ENCODE measurements around the gene BRIX1. TPM values are rescaled to one million over a fixed set of nuclear protein-coding genes. Genes with fewer than 3 reads are reported as not detected.

Gene BRIX1
- total and polyA plus RNA-seq, 2 of the 13 experiments (the other 11 are each of a cell fraction or from before 2014, with no cell fraction given), result 23.6 to 78.4 TPM

DNA sequence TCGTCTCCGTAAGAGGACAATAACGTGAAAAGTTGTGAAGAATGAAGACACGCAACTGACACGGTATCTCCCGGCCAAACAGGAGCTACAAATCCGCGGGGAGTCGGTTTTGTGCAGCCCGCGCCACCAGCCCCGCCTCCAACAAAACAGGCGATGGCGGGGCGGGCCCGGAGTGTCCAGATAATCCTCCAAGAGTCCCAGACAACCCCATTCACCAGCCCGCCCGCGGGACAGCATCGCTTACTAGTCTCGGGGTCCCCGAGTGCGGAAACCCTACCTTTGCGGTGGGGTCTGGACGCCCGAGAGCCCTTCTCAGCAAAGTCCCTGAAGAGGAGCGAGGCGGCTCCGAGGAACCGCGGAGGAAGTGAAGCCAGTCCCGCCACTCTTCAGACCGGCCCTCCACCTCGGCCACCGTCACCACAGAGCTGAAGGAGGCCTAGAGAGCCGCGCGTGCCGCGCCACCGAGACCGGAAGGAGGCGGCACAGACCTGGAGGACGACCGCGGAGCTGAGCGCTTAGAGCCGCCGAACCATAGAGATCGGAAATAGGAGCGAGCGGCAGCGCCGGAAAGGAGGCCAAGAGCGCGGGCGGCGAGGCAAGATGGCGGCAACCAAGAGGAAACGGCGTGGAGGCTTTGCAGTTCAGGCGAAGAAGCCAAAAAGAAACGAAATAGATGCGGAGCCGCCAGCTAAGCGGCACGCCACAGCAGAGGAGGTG is at the start of gene BRIX1, which contains the start of gene RAD1 (continued):
- TF ChIP-seq CREB1 (IDR thresholded peaks at IDR 0.05), result peak; percentile 55; the same call in 1 of the 2 replicates
- TF ChIP-seq CREB1 (CRISPR knock-in tag; IDR thresholded peaks at IDR 0.05), result peak; percentile 73; the same call in 1 of the 2 replicates
- TF ChIP-seq ZFP36L2 (CRISPR knock-in tag; IDR thresholded peaks at IDR 0.05), result no peak
- peak; percentile 61; the same call in 1 of the 2 replicates for TF ChIP-seq ZNF703 (CRISPR knock-in tag; IDR thresholded peaks at IDR 0.05; ENCODE audit: borderline replicate concordance)
- TF ChIP-seq ZFP82 (CRISPR knock-in tag; IDR thresholded peaks at IDR 0.05; ENCODE audit: borderline replicate concordance), result 0 out of 2 replicates have a peak, but pooled peaks have one; percentile 64
- TF ChIP-seq SMAD1 (CRISPR knock-in tag; IDR thresholded peaks at IDR 0.05; ENCODE audit: borderline replicate concordance, low read depth), result peak; percentile 63; the same call in 1 of the 2 replicates
- TF ChIP-seq JUN (CRISPR knock-in tag; IDR thresholded peaks at IDR 0.05), result 0 out of 2 replicates have a peak, but pooled peaks have one; percentile 32
- TF ChIP-seq ZNF331 (CRISPR knock-in tag; IDR thresholded peaks at IDR 0.05), result peak; percentile 74; the same call in 1 of the 2 replicates
- peak; percentile 99 for TF ChIP-seq GATAD1 (CRISPR knock-in tag; IDR thresholded peaks at IDR 0.05)
- peak; percentile 44; the same call in 1 of the 2 replicates for TF ChIP-seq GATAD2A (CRISPR knock-in tag; IDR thresholded peaks at IDR 0.05)
- peak; percentile 93 for TF ChIP-seq NCOA1 (CRISPR knock-in tag; IDR thresholded peaks at IDR 0.05)
- peak; percentile 41; the same call in 1 of the 2 replicates for TF ChIP-seq AHR (CRISPR knock-in tag; IDR thresholded peaks at IDR 0.05)
- no peak for TF ChIP-seq IKZF1 (IDR thresholded peaks at IDR 0.05)
- TF ChIP-seq, protein P1, sequence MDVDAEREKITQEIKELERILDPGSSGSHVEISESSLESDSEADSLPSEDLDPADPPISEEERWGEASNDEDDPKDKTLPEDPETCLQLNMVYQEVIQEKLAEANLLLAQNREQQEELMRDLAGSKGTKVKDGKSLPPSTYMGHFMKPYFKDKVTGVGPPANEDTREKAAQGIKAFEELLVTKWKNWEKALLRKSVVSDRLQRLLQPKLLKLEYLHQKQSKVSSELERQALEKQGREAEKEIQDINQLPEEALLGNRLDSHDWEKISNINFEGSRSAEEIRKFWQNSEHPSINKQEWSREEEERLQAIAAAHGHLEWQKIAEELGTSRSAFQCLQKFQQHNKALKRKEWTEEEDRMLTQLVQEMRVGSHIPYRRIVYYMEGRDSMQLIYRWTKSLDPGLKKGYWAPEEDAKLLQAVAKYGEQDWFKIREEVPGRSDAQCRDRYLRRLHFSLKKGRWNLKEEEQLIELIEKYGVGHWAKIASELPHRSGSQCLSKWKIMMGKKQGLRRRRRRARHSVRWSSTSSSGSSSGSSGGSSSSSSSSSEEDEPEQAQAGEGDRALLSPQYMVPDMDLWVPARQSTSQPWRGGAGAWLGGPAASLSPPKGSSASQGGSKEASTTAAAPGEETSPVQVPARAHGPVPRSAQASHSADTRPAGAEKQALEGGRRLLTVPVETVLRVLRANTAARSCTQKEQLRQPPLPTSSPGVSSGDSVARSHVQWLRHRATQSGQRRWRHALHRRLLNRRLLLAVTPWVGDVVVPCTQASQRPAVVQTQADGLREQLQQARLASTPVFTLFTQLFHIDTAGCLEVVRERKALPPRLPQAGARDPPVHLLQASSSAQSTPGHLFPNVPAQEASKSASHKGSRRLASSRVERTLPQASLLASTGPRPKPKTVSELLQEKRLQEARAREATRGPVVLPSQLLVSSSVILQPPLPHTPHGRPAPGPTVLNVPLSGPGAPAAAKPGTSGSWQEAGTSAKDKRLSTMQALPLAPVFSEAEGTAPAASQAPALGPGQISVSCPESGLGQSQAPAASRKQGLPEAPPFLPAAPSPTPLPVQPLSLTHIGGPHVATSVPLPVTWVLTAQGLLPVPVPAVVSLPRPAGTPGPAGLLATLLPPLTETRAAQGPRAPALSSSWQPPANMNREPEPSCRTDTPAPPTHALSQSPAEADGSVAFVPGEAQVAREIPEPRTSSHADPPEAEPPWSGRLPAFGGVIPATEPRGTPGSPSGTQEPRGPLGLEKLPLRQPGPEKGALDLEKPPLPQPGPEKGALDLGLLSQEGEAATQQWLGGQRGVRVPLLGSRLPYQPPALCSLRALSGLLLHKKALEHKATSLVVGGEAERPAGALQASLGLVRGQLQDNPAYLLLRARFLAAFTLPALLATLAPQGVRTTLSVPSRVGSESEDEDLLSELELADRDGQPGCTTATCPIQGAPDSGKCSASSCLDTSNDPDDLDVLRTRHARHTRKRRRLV (CRISPR knock-in tag; IDR thresholded peaks at IDR 0.05), result 0 out of 2 replicates have a peak, but pooled peaks have one; percentile 40
- peak; percentile 88 for TF ChIP-seq ZNF589 (CRISPR knock-in tag; conservative IDR thresholded peaks at IDR 0.05)
- no peak for TF ChIP-seq PCBP2 (optimal IDR thresholded peaks at IDR 0.05; ENCODE audit: low read depth, low read length, poor library complexity, severe bottlenecking)
- TF ChIP-seq, protein P2, sequence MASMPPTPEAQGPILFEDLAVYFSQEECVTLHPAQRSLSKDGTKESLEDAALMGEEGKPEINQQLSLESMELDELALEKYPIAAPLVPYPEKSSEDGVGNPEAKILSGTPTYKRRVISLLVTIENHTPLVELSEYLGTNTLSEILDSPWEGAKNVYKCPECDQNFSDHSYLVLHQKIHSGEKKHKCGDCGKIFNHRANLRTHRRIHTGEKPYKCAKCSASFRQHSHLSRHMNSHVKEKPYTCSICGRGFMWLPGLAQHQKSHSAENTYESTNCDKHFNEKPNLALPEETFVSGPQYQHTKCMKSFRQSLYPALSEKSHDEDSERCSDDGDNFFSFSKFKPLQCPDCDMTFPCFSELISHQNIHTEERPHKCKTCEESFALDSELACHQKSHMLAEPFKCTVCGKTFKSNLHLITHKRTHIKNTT (CRISPR knock-in tag; IDR thresholded peaks at IDR 0.05), result no peak
- TF ChIP-seq PTBP1 (IDR thresholded peaks at IDR 0.05; ENCODE audit: low read depth, low read length, poor library complexity, severe bottlenecking), result peak; percentile 80
- peak; percentile 84 for TF ChIP-seq MED8 (CRISPR knock-in tag; IDR thresholded peaks at IDR 0.05; ENCODE audit: insufficient replicate concordance)
- TF ChIP-seq ZNF557 (CRISPR knock-in tag; IDR thresholded peaks at IDR 0.05), result peak; percentile 78
- peak; percentile 99 for TF ChIP-seq TAF1 (CRISPR knock-in tag; IDR thresholded peaks at IDR 0.05)
- TF ChIP-seq ZBTB21 (CRISPR knock-in tag; IDR thresholded peaks at IDR 0.05), result no peak
- TF ChIP-seq ZKSCAN5 (CRISPR knock-in tag; IDR thresholded peaks at IDR 0.05), result peak; percentile 33; the same call in 1 of the 2 replicates
- 0 out of 2 replicates have a peak, but pooled peaks have one; percentile 38 for TF ChIP-seq ZNF33B (CRISPR knock-in tag; IDR thresholded peaks at IDR 0.05)

Measured in HepG2 (cell line).